ENCODE results near the gene PPP1R10. TPM values are rescaled to one million over a fixed set of nuclear protein-coding genes. Genes with fewer than 3 reads are reported as not detected.

The PPP1R10 gene
- total and polyA plus RNA-seq, 10 donors: 13.5 to 86.2 (median 67.2) TPM

DNA sequence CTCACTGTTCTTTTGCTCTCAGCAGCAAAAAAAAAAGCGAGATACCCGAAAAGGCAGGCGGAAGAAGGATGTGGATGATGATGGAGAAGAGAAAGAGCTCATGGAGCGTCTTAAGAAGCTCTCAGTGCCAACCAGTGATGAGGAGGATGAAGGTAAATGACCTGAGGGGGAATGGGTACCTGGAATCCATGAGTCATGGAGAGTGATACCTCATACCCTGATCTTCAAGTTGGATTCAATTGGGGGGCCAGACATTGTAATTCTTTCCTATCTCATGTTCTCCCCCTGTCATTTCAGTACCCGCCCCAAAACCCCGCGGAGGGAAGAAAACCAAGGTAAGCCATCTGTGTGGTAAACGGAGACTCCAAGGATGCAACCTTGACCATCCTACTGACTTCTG, 39.0 kb downstream of the PPP1R10 start:
- 94 to 99% (median 96%) methylated on average over 8 of the region's 8 CpGs for WGBS, 5 donors
- H3K27ac ChIP-seq: no peak overlapping the region
- DNase-seq: no peak
- intact Hi-C loops (cut with DNase I; ENCODE audit: low total_unique reads): no loop called here
- no peak for TF ChIP-seq POLR2AphosphoS5 (IDR thresholded peaks at IDR 0.05)
- TF ChIP-seq, protein P1, sequence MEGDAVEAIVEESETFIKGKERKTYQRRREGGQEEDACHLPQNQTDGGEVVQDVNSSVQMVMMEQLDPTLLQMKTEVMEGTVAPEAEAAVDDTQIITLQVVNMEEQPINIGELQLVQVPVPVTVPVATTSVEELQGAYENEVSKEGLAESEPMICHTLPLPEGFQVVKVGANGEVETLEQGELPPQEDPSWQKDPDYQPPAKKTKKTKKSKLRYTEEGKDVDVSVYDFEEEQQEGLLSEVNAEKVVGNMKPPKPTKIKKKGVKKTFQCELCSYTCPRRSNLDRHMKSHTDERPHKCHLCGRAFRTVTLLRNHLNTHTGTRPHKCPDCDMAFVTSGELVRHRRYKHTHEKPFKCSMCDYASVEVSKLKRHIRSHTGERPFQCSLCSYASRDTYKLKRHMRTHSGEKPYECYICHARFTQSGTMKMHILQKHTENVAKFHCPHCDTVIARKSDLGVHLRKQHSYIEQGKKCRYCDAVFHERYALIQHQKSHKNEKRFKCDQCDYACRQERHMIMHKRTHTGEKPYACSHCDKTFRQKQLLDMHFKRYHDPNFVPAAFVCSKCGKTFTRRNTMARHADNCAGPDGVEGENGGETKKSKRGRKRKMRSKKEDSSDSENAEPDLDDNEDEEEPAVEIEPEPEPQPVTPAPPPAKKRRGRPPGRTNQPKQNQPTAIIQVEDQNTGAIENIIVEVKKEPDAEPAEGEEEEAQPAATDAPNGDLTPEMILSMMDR (IDR thresholded peaks at IDR 0.05 in 8 of 11, conservative IDR thresholded peaks at IDR 0.05 in 3 of 11): no peak
- TF ChIP-seq POLR2A (IDR thresholded peaks at IDR 0.05): no peak
- H3K36me3 ChIP-seq: peaks cover 8 to 91% (median 65%) of the 10 kb centered on the region in 6 donors
- no peak overlapping the region for H3K4me3 ChIP-seq
- H3K4me1 ChIP-seq: peaks cover 12 to 36% (median 24%) of the 10 kb centered on the region in 6 donors
- H3K27me3 ChIP-seq (replicated peaks in 1 of 7): no peaks in the 10 kb centered on the region
- H3K9me3 ChIP-seq: no peaks in the 10 kb centered on the region

DNA sequence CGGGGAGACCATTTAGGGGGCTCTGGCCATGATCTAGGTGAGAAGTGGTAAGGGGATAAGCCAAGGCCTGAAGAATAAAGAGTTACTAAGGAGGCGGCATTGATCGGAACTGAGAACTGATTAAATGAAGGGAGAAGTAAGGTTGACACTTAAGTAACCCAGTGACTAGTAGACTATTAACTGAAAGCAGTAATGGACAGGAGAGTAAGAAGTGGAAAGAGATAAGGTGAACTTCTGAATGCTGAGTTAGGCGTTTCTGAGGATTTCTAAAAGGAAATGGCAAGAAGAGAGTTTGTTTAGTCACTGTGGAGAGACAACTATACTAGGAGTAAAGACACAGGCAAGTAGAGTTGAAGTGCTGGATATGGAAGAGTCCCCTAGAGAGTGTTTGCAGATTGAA, 43.9 kb downstream of the PPP1R10 start:
- DNase-seq: no peak
- 54 to 68% (median 62%) methylated on average over 4 of the region's 4 CpGs for WGBS, 5 donors
- Histone ChIP-seq H3K4me1 (peaks cover 28 to 68% (median 51%) of the 10 kb centered on the region in 6 donors), H3K36me3 (peaks cover 6 to 41% (median 16%) of the 10 kb centered on the region in 6 donors), H3K9me3 (no peaks in the 10 kb centered on the region), H3K27me3 (replicated peaks in 1 of 7) (no peaks in the 10 kb centered on the region), H3K27ac (no peak overlapping the region), H3K4me3 (peak overlapping the region in 1 of 8 donors; percentile 94)
- TF ChIP-seq, protein P1 (IDR thresholded peaks at IDR 0.05 in 8 of 11, conservative IDR thresholded peaks at IDR 0.05 in 3 of 11): no peak
- no peak for TF ChIP-seq POLR2A (IDR thresholded peaks at IDR 0.05)
- no peak for TF ChIP-seq POLR2AphosphoS5 (IDR thresholded peaks at IDR 0.05)
- intact Hi-C loops (cut with DNase I; ENCODE audit: low total_unique reads): no loop called here

DNA sequence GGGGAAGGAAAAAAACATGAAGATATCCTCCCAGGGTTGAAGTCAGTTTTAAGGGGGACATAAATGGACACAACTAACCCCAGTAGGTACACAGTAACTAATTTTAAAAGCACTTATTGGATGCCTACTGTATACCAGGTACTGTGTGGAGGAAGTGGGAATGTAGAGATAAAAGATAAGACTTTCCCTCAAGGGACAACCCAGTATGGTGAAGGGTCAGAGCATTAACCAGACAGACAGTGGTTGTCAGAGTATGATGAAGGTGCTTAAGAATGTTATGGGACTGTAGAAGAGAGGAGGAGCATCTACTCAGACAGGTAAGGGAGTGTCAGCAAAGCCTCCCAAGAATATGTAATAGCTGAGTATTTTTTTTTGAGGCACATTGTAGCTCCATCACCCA, 44.9 kb downstream of the PPP1R10 start:
- peak overlapping the region in 6 of 8 donors; percentile 90 to 96 (median 92) for H3K27ac ChIP-seq
- intact Hi-C loops (cut with DNase I; ENCODE audit: low total_unique reads): no loop called here
- H3K4me3 ChIP-seq: peak overlapping the region in 7 of 8 donors; percentile 65 to 94 (median 85)
- DNase-seq: no peak
- H3K4me1 ChIP-seq: peaks cover 28 to 68% (median 51%) of the 10 kb centered on the region in 6 donors
- TF ChIP-seq POLR2AphosphoS5 (IDR thresholded peaks at IDR 0.05): no peak
- TF ChIP-seq POLR2A (IDR thresholded peaks at IDR 0.05): no peak
- TF ChIP-seq, protein P1 (IDR thresholded peaks at IDR 0.05 in 8 of 11, conservative IDR thresholded peaks at IDR 0.05 in 3 of 11): no peak
- no peaks in the 10 kb centered on the region for H3K27me3 ChIP-seq (replicated peaks in 1 of 7)
- no peaks in the 10 kb centered on the region for H3K9me3 ChIP-seq
- peaks cover 0 to 32% (median 7%) of the 10 kb centered on the region in 6 donors for H3K36me3 ChIP-seq

DNA sequence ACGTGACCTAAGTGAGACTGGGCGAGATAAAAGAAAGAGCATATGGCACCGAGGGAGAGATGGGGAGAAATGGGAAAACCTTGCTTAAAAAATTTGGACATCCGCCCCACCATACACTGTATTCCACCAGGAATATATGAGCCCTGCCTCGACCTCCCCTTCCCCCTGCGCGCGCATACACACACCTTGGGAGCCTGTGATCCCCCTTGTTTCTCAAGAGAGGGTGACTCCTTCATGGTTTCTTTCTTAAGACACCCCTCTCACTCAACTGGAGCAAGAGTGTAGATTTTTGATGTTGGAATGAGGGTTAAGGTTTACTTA, 45.3 kb downstream of the PPP1R10 start:
- peak overlapping the region; percentile 81 to 96 (median 91) for H3K27ac ChIP-seq
- WGBS, 5 donors: 0 to 2% (median 1%) methylated on average over 8 of the region's 8 CpGs
- intact Hi-C loops (cut with DNase I; ENCODE audit: low total_unique reads): no loop called here

More for the DNA sequence above, 45.3 kb downstream of the PPP1R10 start:
- TF ChIP-seq POLR2A (IDR thresholded peaks at IDR 0.05) (no peak), POLR2AphosphoS5 (IDR thresholded peaks at IDR 0.05) (no peak)
- TF ChIP-seq, protein P1 (IDR thresholded peaks at IDR 0.05 in 8 of 11, conservative IDR thresholded peaks at IDR 0.05 in 3 of 11): no peak
- no peaks in the 10 kb centered on the region for H3K9me3 ChIP-seq
- H3K27me3 ChIP-seq (replicated peaks in 1 of 7): no peaks in the 10 kb centered on the region
- peak overlapping the region; percentile 65 to 94 (median 83) for H3K4me3 ChIP-seq
- H3K4me1 ChIP-seq: peaks cover 28 to 67% (median 51%) of the 10 kb centered on the region in 6 donors
- no peak for DNase-seq
- peaks cover 0 to 27% (median 3%) of the 10 kb centered on the region in 6 donors for H3K36me3 ChIP-seq
